GM18502 (cell line): Measurements from ENCODE around the gene NPY2R.

Source experiments
- ATAC-seq: cut with Tn5 transposase; IDR thresholded peaks from one replicate; pipeline ENCODE4 v1.9.1; 2021; ENCODE audit warnings: mild to moderate bottlenecking; ENCODE audit not compliant: unreplicated experiment, poor library complexity

Gene NPY2R

GRCh38 chr4:155248002-155248896 is 39.8 kb downstream of the NPY2R start:
- no peak for ATAC-seq

- no peak for ATAC-seq
Observed at GRCh38 chr4:155249016-155249566, 40.7 kb downstream of the NPY2R start.

GRCh38 chr4:155252327-155252726 is 43.9 kb downstream of the NPY2R start:
- no peak for ATAC-seq

DNA sequence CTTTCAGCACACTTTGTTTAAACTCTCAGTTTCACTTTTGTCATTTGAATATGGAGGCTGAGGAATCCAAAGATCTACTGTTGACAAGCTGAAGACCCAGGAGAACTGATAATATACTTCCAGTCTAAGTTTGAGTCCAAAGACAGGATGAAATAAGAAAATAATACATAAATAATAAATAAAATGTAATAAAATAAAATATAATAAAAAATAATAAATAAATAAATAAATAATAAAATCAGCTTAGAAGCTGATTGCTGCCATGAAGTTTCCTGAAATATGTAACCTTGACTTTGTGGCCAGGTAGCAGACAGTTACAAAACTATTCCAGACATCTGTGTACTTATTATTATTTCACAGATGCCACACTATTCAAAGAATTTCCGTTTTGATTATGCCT is 55.0 kb downstream of the NPY2R start:
- ATAC-seq, result no peak

- no peak for ATAC-seq
Observed at GRCh38 chr4:155265113-155265512, 56.7 kb downstream of the NPY2R start.
